NT2/D1 (cell line): ENCODE measurements around the gene TBC1D22B.

Experiments used
- DNase-seq: peaks from one replicate; pipeline ENCODE4 v3.0.0-alpha.2; 2011; ENCODE audit warnings: low read depth, low spot score
- H3K27me3 ChIP-seq: 2 replicates; pipeline ENCODE4 v1.6.0; 2011; ENCODE audit warnings: mild to moderate bottlenecking; ENCODE audit not compliant: insufficient read length, insufficient read depth
- H3K36me3 ChIP-seq: 2 replicates; pipeline ENCODE4 v1.6.1; 2011; ENCODE audit warnings: mild to moderate bottlenecking, low read length, mixed read lengths; ENCODE audit not compliant: insufficient read depth, insufficient read length
- H3K4me1 ChIP-seq: 2 replicates; pipeline ENCODE4 v1.5.1; 2011; ENCODE audit not compliant: insufficient read depth, insufficient read length
- H3K4me3 ChIP-seq: 2 replicates; pipeline ENCODE4 v1.5.1; 2011; ENCODE audit warnings: low read depth; ENCODE audit not compliant: insufficient read length
- H3K9ac ChIP-seq: 2 replicates; pipeline ENCODE4 v1.6.0; 2011; ENCODE audit warnings: low read depth; ENCODE audit not compliant: insufficient read length
- H3K9me3 ChIP-seq: 2 replicates; pipeline ENCODE4 v1.5.1; 2011; ENCODE audit warnings: mild to moderate bottlenecking, low read length; ENCODE audit not compliant: insufficient read depth
- SUZ12 ChIP-seq: IDR thresholded peaks from 2 replicates; pipeline ENCODE4 v1.6.1; 2011; ENCODE audit not compliant: insufficient read length, insufficient read depth; ENCODE audit errors: extremely low read depth
- YY1 ChIP-seq: IDR thresholded peaks from 2 replicates; pipeline ENCODE4 v1.6.1; 2011; ENCODE audit not compliant: insufficient read length, insufficient read depth
- ZNF274 ChIP-seq: IDR thresholded peaks from 2 replicates; pipeline ENCODE4 v1.6.1; 2011; ENCODE audit warnings: mild to moderate bottlenecking, low read depth, low read length

Gene TBC1D22B

GRCh38 chr6:37218061-37218460 is 39.5 kb upstream of the TBC1D22B start:
- Histone ChIP-seq H3K9ac (no peak overlapping the region), H3K4me3 (no peak overlapping the region), H3K4me1 (no peaks in the 10 kb centered on the region), H3K9me3 (no peaks in the 10 kb centered on the region), H3K27me3 (no peaks in the 10 kb centered on the region), H3K36me3 (no peaks in the 10 kb centered on the region)
- TF ChIP-seq ZNF274 (no peak), SUZ12 (no peak)
- DNase-seq = no peak

- Histone ChIP-seq H3K9me3 (no peaks in the 10 kb centered on the region), H3K27me3 (no peaks in the 10 kb centered on the region), H3K4me3 (no peak overlapping the region), H3K36me3 (no peaks in the 10 kb centered on the region), H3K4me1 (no peaks in the 10 kb centered on the region), H3K9ac (no peak overlapping the region)
- TF ChIP-seq SUZ12 = no peak
- no peak for TF ChIP-seq ZNF274
- no peak for TF ChIP-seq YY1
- no peak for DNase-seq
Measured at GRCh38 chr6:37218511-37218910, 39.1 kb upstream of the TBC1D22B start.

GRCh38 chr6:37221585-37222124 is 35.9 kb upstream of the TBC1D22B start:
- Histone ChIP-seq H3K9me3 (no peaks in the 10 kb centered on the region), H3K4me3 (peak overlapping the region; percentile 53), H3K4me1 (no peaks in the 10 kb centered on the region), H3K27me3 (no peaks in the 10 kb centered on the region), H3K9ac (peak overlapping the region; percentile 83), H3K36me3 (no peaks in the 10 kb centered on the region)
- no peak for TF ChIP-seq SUZ12
- TF ChIP-seq ZNF274 = no peak
- TF ChIP-seq YY1 = no peak
- DNase-seq = no peak

- Histone ChIP-seq H3K36me3 (no peaks in the 10 kb centered on the region), H3K27me3 (no peaks in the 10 kb centered on the region), H3K4me1 (no peaks in the 10 kb centered on the region), H3K9me3 (no peaks in the 10 kb centered on the region), H3K4me3 (peak overlapping the region; percentile 53), H3K9ac (peak overlapping the region; percentile 83)
- DNase-seq = peak; percentile 92
- TF ChIP-seq YY1 = no peak
Measured at GRCh38 chr6:37222125-37222967, 35.2 kb upstream of the TBC1D22B start.

GRCh38 chr6:37222992-37223391 is 34.6 kb upstream of the TBC1D22B start:
- no peak for DNase-seq
- Histone ChIP-seq H3K9ac (peak overlapping the region; percentile 32), H3K4me1 (no peaks in the 10 kb centered on the region), H3K9me3 (no peaks in the 10 kb centered on the region), H3K4me3 (no peak overlapping the region), H3K27me3 (no peaks in the 10 kb centered on the region), H3K36me3 (no peaks in the 10 kb centered on the region)
- no peak for TF ChIP-seq SUZ12
- no peak for TF ChIP-seq ZNF274
- no peak for TF ChIP-seq YY1

GRCh38 chr6:37225350-37226169 is 32.0 kb upstream of the TBC1D22B start:
- peaks cover 2% of the 10 kb centered on the region for H3K4me1 ChIP-seq
- no peak overlapping the region for H3K9ac ChIP-seq
- no peak for DNase-seq
- no peak overlapping the region for H3K4me3 ChIP-seq
- H3K27me3 ChIP-seq = no peaks in the 10 kb centered on the region
- H3K9me3 ChIP-seq = no peaks in the 10 kb centered on the region
- H3K36me3 ChIP-seq = no peaks in the 10 kb centered on the region
- no peak for TF ChIP-seq YY1
- no peak for TF ChIP-seq ZNF274
- TF ChIP-seq SUZ12 = no peak

GRCh38 chr6:37230104-37230503 is 27.5 kb upstream of the TBC1D22B start:
- Histone ChIP-seq H3K27me3 (no peaks in the 10 kb centered on the region), H3K4me3 (no peak overlapping the region), H3K4me1 (peaks cover 2% of the 10 kb centered on the region), H3K9ac (no peak overlapping the region), H3K36me3 (no peaks in the 10 kb centered on the region), H3K9me3 (no peaks in the 10 kb centered on the region)
- no peak for DNase-seq
- TF ChIP-seq ZNF274 = no peak
- no peak for TF ChIP-seq SUZ12
- TF ChIP-seq YY1 = no peak
